Smooth muscle cell (in vitro differentiated cells): ENCODE data around the gene NCKAP5L. TPM values are rescaled to one million over a fixed set of nuclear protein-coding genes. Genes with fewer than 3 reads are reported as not detected.

Source experiments
- DNase-seq: peaks from one replicate; lab custom pipeline; 2025; ENCODE audit not compliant: unreplicated experiment; lab: John Stamatoyannopoulos, UW
- H2AFZ ChIP-seq: fragments of 200-600 bp; sonication (generic); 2 replicates; pipeline ENCODE4 v1.6.0; 2016; ENCODE audit warnings: antibody characterized with exemption, low read depth, mild to moderate bottlenecking
- H3F3A ChIP-seq: fragments of 200-600 bp; sonication (generic); 2 replicates; pipeline ENCODE4 v1.6.0; 2017; ENCODE audit warnings: antibody characterized with exemption, low read depth
- H3K27ac ChIP-seq: fragments of 200-600 bp; sonication (generic); 2 replicates; pipeline ENCODE4 v1.5.1; 2016; ENCODE audit warnings: low read depth, mild to moderate bottlenecking
- H3K27me3 ChIP-seq: fragments of 200-600 bp; sonication (generic); 2 replicates; pipeline ENCODE4 v1.6.1; 2016; ENCODE audit warnings: low read depth, mild to moderate bottlenecking
- H3K36me3 ChIP-seq: fragments of 200-600 bp; sonication (generic); 2 replicates; pipeline ENCODE4 v1.5.1; 2016; ENCODE audit warnings: low read depth
- H3K4me1 ChIP-seq: fragments of 200-600 bp; sonication (generic); 2 replicates; pipeline ENCODE4 v1.5.1; 2016; ENCODE audit warnings: low read depth
- H3K4me2 ChIP-seq: fragments of 200-600 bp; sonication (generic); 2 replicates; pipeline ENCODE4 v1.6.0; 2016; ENCODE audit warnings: mild to moderate bottlenecking
- H3K4me3 ChIP-seq: fragments of 200-600 bp; sonication (generic); 2 replicates; pipeline ENCODE4 v1.5.1; 2016; ENCODE audit warnings: mild to moderate bottlenecking
- H3K79me2 ChIP-seq: fragments of 200-600 bp; sonication (generic); 2 replicates; pipeline ENCODE4 v1.6.0; 2016; ENCODE audit warnings: low read depth, mild to moderate bottlenecking
- H3K9ac ChIP-seq: fragments of 200-600 bp; sonication (generic); 2 replicates; pipeline ENCODE4 v1.6.0; 2016; ENCODE audit warnings: low read depth
- H3K9me3 ChIP-seq: fragments of 200-600 bp; sonication (generic); replicated peaks from 2 replicates; pipeline ENCODE4 v1.5.1; 2016; ENCODE audit warnings: low read depth
- H4K20me1 ChIP-seq: fragments of 200-600 bp; sonication (generic); 2 replicates; pipeline ENCODE4 v1.6.0; 2016; ENCODE audit warnings: low read depth
- CTCF ChIP-seq: fragments of 200-600 bp; sonication (generic); IDR thresholded peaks from 2 replicates; pipeline ENCODE4 v1.5.1; 2017; ENCODE audit warnings: borderline replicate concordance, mild to moderate bottlenecking, antibody characterized with exemption; ENCODE audit not compliant: insufficient read depth, poor library complexity, severe bottlenecking
- WGBS: methylation state at CpG from one replicate; pipeline ENCODE4 v1.1.7; 2016; ENCODE audit warnings: low lambda C conversion rate; 5-methylcytosine and 5-hydroxymethylcytosine counted together
- polyA plus RNA-seq: library from polyadenylated mRNA; unstranded; fragments of >200 nt; fragmentation: Nextera tagmentation; extraction: Ambion mirVana; gene quantifications from 2 replicates; pipeline ENCODE4 v1.2.1, GENCODE V29; 2016
- total RNA-seq: library from RNA; depleted of rRNA; stranded (reverse); fragments of >200 nt; gene quantifications from 2 replicates; pipeline ENCODE4 v1.2.3, GENCODE V29; 2014

NCKAP5L gene
- total and polyA plus RNA-seq, 2 experiments from 2014 or later, result 24.1 to 29.4 TPM

GRCh38 chr12:49767333-49767732 lies 60.9 kb downstream of the NCKAP5L start:
- no peak overlapping the region for H2AFZ ChIP-seq
- no peak overlapping the region for H3K4me3 ChIP-seq
- no peak for DNase-seq
- no peaks in the 10 kb centered on the region for H3K79me2 ChIP-seq
- H3K9me3 ChIP-seq, result no peaks in the 10 kb centered on the region
- no peak overlapping the region for H3K9ac ChIP-seq
- H3K4me2 ChIP-seq, result no peak overlapping the region
- WGBS, result 86% methylated on average over 4 of the region's 4 CpGs
- no peaks in the 10 kb centered on the region for H3K4me1 ChIP-seq
- peaks cover 18% of the 10 kb centered on the region for H4K20me1 ChIP-seq
- H3K27me3 ChIP-seq, result no peaks in the 10 kb centered on the region
- peaks cover 6% of the 10 kb centered on the region for H3K36me3 ChIP-seq
- H3F3A ChIP-seq, result peaks cover 26% of the 10 kb centered on the region
- no peak for TF ChIP-seq CTCF
- no peak overlapping the region for H3K27ac ChIP-seq

DNA sequence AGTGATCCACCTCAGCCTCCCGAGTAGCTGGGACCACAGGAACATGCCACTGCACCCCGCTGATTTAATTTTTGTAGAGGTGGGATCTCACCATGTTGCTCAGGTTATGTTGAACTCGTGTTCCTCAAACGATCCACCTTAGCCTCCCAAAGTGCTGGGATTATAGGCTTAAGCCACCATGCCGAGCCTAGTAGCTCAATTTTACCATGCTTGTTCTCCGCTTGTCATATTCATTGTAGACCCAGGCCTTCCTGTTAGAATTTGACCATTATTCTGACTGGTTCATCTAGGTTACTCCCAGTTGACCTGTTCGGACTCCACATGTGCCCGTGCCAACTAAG lies 62.1 kb downstream of the NCKAP5L start:
- Histone ChIP-seq H3K4me1 (no peaks in the 10 kb centered on the region), H3K27me3 (no peaks in the 10 kb centered on the region), H3K4me3 (no peak overlapping the region), H3K9me3 (no peaks in the 10 kb centered on the region), H4K20me1 (peaks cover 31% of the 10 kb centered on the region), H3F3A (peaks cover 35% of the 10 kb centered on the region), H2AFZ (no peak overlapping the region), H3K27ac (no peak overlapping the region), H3K9ac (no peak overlapping the region), H3K4me2 (no peak overlapping the region), H3K36me3 (peaks cover 11% of the 10 kb centered on the region), H3K79me2 (no peaks in the 10 kb centered on the region)
- no peak for DNase-seq
- TF ChIP-seq CTCF, result no peak
- 91% methylated on average over 8 of the region's 8 CpGs for WGBS

GRCh38 chr12:49764126-49764525 lies 64.1 kb downstream of the NCKAP5L start:
- no peak overlapping the region for H2AFZ ChIP-seq
- no peaks in the 10 kb centered on the region for H3K4me1 ChIP-seq
- no peak for TF ChIP-seq CTCF
- H3F3A ChIP-seq, result peaks cover 40% of the 10 kb centered on the region
- WGBS, result 96% methylated on average over 3 of the region's 3 CpGs
- H3K27ac ChIP-seq, result peak overlapping the region; percentile 4
- H3K79me2 ChIP-seq, result no peaks in the 10 kb centered on the region
- H4K20me1 ChIP-seq, result peaks cover 47% of the 10 kb centered on the region
- H3K27me3 ChIP-seq, result no peaks in the 10 kb centered on the region
- no peak overlapping the region for H3K4me2 ChIP-seq
- peaks cover 11% of the 10 kb centered on the region for H3K36me3 ChIP-seq
- DNase-seq, result no peak
- no peak overlapping the region for H3K4me3 ChIP-seq
- no peak overlapping the region for H3K9ac ChIP-seq
- H3K9me3 ChIP-seq, result no peaks in the 10 kb centered on the region

DNA sequence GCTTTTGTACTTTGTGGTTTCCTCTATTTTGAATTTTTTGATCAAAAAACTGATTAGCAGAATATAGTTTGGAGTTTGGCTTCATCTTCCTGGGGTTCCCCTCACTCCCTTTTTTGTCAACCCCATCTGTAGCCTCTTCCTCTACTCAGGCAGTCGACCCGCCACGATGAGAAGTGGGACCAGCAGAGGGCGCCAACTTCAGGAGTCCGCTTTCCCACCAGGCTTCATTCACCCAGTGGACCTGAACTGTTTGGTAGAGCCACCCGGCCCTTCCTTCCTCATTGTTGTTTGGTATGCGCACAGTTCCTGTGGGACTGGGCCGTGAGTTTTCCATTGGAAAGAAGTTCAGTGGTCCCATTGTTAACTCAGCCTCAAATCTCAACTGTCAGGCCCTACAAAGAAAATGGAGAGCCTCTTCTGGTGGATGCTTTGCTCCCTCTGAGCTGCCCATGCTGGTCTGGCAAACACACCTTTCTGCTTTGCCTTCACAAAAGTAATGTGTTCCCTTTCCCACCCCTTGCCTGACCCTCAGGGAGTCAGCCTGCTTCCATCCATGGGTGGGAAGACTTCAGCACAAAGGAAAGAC lies 65.1 kb downstream of the NCKAP5L start:
- H3K27ac ChIP-seq, result peak overlapping the region; percentile 4
- peaks cover 57% of the 10 kb centered on the region for H4K20me1 ChIP-seq
- H3K79me2 ChIP-seq, result no peaks in the 10 kb centered on the region
- no peak overlapping the region for H3K9ac ChIP-seq
- H3K9me3 ChIP-seq, result no peaks in the 10 kb centered on the region
- TF ChIP-seq CTCF, result peak; percentile 65
- H3K36me3 ChIP-seq, result peaks cover 11% of the 10 kb centered on the region
- 60% methylated on average over 8 of the region's 8 CpGs for WGBS
- H3K4me2 ChIP-seq, result no peak overlapping the region
- peak; percentile 21 for DNase-seq
- no peak overlapping the region for H2AFZ ChIP-seq
- H3K4me1 ChIP-seq, result no peaks in the 10 kb centered on the region
- H3K4me3 ChIP-seq, result no peak overlapping the region
- peaks cover 46% of the 10 kb centered on the region for H3F3A ChIP-seq
- H3K27me3 ChIP-seq, result no peaks in the 10 kb centered on the region
